GM10266 (cell line): Measurements from ENCODE around the gene ATG9B.

ENCODE experiments used
- DNase-seq: peaks from one replicate; pipeline ENCODE4 v3.0.0; 2012; ENCODE audit errors: extremely low spot score
- TF ChIP-seq, protein P1 (sequence below): IDR thresholded peaks from 2 replicates; pipeline ENCODE4 v1.5.1; 2012; ENCODE audit warnings: mild to moderate bottlenecking, low read depth; ENCODE audit not compliant: control insufficient read depth, insufficient read depth; ENCODE audit errors: missing control alignments

Gene ATG9B

DNA sequence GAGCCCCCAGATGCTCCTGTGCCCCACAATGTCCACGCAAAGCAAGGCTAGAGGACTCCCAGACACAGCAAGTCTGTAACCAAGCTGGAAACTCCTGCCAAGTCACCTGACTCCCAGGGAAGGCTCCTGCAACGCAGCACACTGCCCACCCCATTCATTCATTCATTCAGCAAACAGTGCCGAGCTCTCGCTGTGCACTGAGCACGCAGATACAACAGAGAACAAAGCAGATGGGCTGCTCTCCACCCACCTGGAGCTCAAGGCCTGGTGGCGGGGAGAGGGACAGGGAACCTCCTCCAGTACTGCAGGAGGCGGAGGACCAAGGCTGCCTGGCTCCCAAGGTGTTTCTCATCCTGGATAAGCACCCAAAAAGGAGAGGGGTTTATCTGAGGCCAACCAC, 54.8 kb downstream of the ATG9B start:
- TF ChIP-seq, protein P1, sequence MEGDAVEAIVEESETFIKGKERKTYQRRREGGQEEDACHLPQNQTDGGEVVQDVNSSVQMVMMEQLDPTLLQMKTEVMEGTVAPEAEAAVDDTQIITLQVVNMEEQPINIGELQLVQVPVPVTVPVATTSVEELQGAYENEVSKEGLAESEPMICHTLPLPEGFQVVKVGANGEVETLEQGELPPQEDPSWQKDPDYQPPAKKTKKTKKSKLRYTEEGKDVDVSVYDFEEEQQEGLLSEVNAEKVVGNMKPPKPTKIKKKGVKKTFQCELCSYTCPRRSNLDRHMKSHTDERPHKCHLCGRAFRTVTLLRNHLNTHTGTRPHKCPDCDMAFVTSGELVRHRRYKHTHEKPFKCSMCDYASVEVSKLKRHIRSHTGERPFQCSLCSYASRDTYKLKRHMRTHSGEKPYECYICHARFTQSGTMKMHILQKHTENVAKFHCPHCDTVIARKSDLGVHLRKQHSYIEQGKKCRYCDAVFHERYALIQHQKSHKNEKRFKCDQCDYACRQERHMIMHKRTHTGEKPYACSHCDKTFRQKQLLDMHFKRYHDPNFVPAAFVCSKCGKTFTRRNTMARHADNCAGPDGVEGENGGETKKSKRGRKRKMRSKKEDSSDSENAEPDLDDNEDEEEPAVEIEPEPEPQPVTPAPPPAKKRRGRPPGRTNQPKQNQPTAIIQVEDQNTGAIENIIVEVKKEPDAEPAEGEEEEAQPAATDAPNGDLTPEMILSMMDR, result no peak
- DNase-seq, result no peak

DNA sequence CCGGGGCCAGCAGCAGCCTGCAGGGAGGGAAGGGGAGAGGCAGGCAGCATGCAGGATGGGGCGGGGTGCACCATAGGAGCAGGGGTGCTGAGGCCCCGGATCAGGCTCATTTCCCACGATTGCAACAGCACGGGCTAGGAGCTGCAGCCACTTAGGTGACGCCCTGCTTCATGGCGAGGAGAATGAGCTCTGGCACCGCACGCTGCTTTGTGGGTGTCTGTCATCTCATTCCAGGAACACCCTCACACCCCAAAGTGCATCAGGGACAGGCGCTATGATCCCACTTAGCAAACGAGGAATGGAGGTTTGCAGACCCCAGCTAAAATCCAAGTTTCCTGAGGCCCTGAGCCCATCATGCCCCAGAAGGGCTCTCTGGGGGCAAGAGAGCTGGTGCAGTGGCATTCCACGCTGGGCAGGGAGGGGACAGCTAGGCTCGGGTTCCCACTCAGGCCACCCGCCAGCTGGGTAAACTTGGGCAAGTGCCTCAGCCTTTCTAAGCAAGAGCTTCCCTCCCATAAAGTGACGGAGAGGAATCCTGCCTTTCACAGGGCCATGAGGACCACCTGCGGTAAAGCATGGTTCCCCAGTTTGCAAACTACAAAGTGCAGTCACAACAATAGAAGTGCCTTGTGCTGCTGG, 55.4 kb downstream of the ATG9B start:
- no peak for DNase-seq
- TF ChIP-seq, protein P1, result no peak

DNA sequence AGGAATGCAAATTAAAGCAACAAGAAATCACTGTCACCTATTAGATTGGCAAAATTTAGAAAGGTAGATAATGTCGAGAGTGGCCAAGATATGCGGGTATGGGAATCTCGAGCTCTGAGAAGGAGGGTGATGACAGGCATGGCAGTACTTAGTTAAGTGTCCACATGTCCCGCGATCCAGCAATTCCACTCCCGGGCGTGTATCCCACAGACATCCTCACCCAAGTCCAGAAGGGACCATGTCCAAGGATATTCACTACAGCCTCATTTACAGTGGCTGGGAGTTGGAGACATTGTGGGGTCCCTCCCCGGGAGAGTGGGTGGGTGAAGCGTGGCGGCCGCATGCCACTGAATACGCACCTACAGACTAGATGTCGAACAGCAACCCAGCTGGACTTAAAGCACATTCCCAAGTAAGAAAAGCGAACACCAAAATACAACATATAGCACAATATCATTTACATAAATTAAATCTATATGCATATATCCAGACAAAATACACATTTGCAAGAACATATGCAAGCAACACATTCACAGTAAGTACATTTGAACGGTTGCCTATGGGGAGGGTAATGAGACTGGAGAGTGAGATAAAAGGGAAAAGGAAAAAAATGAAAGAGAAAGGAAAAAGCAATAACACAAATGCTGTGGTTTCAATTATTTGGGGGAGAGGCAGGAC, 56.1 kb downstream of the ATG9B start:
- TF ChIP-seq, protein P1, result no peak
- no peak for DNase-seq

DNA sequence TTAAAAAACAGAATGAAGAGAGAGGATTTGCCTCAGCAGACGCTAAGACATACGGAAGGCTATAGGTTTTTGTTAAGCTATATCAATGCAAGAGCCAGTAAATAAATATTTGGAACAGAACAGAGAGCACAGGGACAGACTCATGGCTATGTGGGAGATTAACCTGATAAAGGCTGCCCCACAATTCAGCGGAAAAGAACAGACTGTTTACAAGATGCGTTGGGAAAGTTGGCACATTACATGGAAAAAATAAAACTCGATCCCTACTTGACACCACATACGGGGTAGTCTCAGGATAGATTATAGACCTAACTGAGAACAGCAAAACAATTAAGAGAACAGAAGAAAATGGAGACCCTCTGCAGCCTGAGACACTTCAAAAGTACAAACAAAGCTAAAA, 56.9 kb downstream of the ATG9B start:
- TF ChIP-seq, protein P1, result no peak
- no peak for DNase-seq

DNA sequence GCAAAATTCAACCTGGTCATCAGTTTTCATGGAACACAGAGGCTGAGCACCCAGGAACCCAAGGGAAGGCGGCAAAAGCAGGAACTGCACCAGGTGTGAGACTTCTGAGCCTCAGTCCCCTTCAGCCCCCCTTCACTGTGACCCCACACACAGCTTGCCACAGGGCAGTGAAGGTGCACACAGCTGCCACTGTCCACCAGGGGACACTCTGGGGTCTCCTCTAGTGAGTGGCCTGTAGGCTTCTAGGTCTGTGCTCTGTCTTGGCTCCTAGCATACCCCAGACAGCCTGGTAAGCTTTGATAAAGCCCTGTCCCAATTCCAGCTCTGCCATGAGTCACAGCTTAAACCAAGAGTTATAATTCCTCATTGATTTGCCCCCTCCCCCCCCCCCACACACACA, 58.3 kb downstream of the ATG9B start:
- DNase-seq, result no peak
- TF ChIP-seq, protein P1, result no peak

DNA sequence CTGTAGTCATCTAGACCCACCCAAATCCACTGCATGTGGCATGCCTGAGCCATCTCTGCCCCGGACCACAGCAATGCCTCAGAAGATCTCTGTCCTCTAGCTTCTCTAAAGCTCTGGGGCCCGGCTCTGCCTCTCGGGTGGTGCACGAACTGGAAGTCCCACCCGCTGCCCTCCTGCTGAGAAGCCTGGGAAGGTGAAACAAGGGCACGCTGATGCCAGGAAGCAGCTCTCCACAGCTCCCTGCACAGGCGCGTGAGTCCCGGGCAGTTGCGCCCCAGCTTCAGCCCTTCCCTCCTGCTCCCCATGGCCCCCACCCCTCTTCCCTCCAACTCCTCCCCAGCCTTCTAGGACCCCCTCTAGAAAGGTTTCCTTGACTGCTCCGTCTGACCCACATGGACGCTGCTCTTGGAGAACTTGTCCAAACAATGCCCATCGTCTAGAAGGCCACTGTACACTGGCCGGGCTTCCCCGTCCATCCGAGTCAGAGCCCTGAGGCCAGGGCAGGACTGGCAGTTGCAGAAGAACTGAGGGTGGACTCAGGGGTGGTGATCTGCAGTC, 58.9 kb downstream of the ATG9B start:
- TF ChIP-seq, protein P1, result no peak
- DNase-seq, result no peak
